BLaER1 (cell line): ENCODE data around the gene UBASH3B.

Experiments used
- H3K27ac ChIP-seq: shearing (Covaris generic); formaldehyde crosslinking; 2 replicates; pipeline ENCODE4 v1.8.1; 2022
- H3K27me3 ChIP-seq: shearing (Covaris generic); formaldehyde crosslinking; 2 replicates; pipeline ENCODE4 v1.8.1; 2022
- H3K36me3 ChIP-seq: shearing (Covaris generic); formaldehyde crosslinking; 2 replicates; pipeline ENCODE4 v1.8.1; 2022
- H3K4me1 ChIP-seq: shearing (Covaris generic); formaldehyde crosslinking; 2 replicates; pipeline ENCODE4 v1.8.1; 2022
- H3K4me2 ChIP-seq: shearing (Covaris generic); formaldehyde crosslinking; 2 replicates; pipeline ENCODE4 v1.8.1; 2022
- H3K4me3 ChIP-seq: shearing (Covaris generic); formaldehyde crosslinking; 2 replicates; pipeline ENCODE4 v1.8.1; 2022
- H3K9ac ChIP-seq: shearing (Covaris generic); formaldehyde crosslinking; 2 replicates; pipeline ENCODE4 v1.8.1; 2022
- H3K9me3 ChIP-seq: shearing (Covaris generic); formaldehyde crosslinking; 2 replicates; pipeline ENCODE4 v1.8.1; 2022
- H4K20me1 ChIP-seq: shearing (Covaris generic); formaldehyde crosslinking; 2 replicates; pipeline ENCODE4 v1.8.1; 2022
- Cebpa-rat ChIP-seq: shearing (Covaris generic); IDR thresholded peaks from 2 replicates; pipeline ENCODE4 v1.8.1; 2022

Gene UBASH3B

GRCh38 chr11:122646549-122647340, 8.8 kb upstream of the UBASH3B start:
- H4K20me1 ChIP-seq: no peaks in the 10 kb centered on the region
- H3K4me3 ChIP-seq: no peak overlapping the region
- no peak for TF ChIP-seq Cebpa-rat
- H3K9me3 ChIP-seq: no peaks in the 10 kb centered on the region
- no peaks in the 10 kb centered on the region for H3K36me3 ChIP-seq
- H3K9ac ChIP-seq: no peak overlapping the region
- peaks cover 24% of the 10 kb centered on the region for H3K4me1 ChIP-seq
- 0 out of 2 replicates have a peak overlapping the region, but pooled peaks have one; percentile 21 for H3K27ac ChIP-seq
- peak overlapping the region; percentile 69 for H3K4me2 ChIP-seq
- H3K27me3 ChIP-seq: no peaks in the 10 kb centered on the region

GRCh38 chr11:122647736-122648275, 7.7 kb upstream of the UBASH3B start:
- H3K9ac ChIP-seq: no peak overlapping the region
- H3K4me3 ChIP-seq: no peak overlapping the region
- no peaks in the 10 kb centered on the region for H3K27me3 ChIP-seq
- H3K27ac ChIP-seq: peak overlapping the region; percentile 21; the same call in 1 of the 2 replicates
- no peaks in the 10 kb centered on the region for H4K20me1 ChIP-seq
- no peak for TF ChIP-seq Cebpa-rat
- H3K4me2 ChIP-seq: peak overlapping the region; percentile 69
- H3K36me3 ChIP-seq: no peaks in the 10 kb centered on the region
- peaks cover 17% of the 10 kb centered on the region for H3K4me1 ChIP-seq
- no peaks in the 10 kb centered on the region for H3K9me3 ChIP-seq

GRCh38 chr11:122649116-122649515, 6.4 kb upstream of the UBASH3B start:
- H3K4me1 ChIP-seq: peaks cover 21% of the 10 kb centered on the region
- TF ChIP-seq Cebpa-rat: no peak
- no peaks in the 10 kb centered on the region for H3K36me3 ChIP-seq
- no peaks in the 10 kb centered on the region for H3K9me3 ChIP-seq
- peaks cover 3% of the 10 kb centered on the region; the same call in 1 of the 2 replicates for H4K20me1 ChIP-seq
- no peak overlapping the region for H3K27ac ChIP-seq
- no peak overlapping the region for H3K4me3 ChIP-seq
- H3K9ac ChIP-seq: no peak overlapping the region
- H3K27me3 ChIP-seq: no peaks in the 10 kb centered on the region
- H3K4me2 ChIP-seq: no peak overlapping the region

- no peak for TF ChIP-seq Cebpa-rat
- Histone ChIP-seq H3K9me3 (no peaks in the 10 kb centered on the region), H3K9ac (no peak overlapping the region), H3K27ac (no peak overlapping the region), H3K27me3 (no peaks in the 10 kb centered on the region), H3K36me3 (no peaks in the 10 kb centered on the region), H3K4me1 (peaks cover 33% of the 10 kb centered on the region), H4K20me1 (peaks cover 17% of the 10 kb centered on the region; the same call in 1 of the 2 replicates), H3K4me2 (no peak overlapping the region), H3K4me3 (no peak overlapping the region)
These were observed 4.9 kb upstream of the UBASH3B start for GRCh38 chr11:122650619-122651018.

GRCh38 chr11:122652495-122652894, 3.0 kb upstream of the UBASH3B start:
- Histone ChIP-seq H3K4me1 (peaks cover 25% of the 10 kb centered on the region), H3K9ac (no peak overlapping the region), H3K4me3 (no peak overlapping the region), H3K27ac (no peak overlapping the region), H3K4me2 (no peak overlapping the region), H3K27me3 (no peaks in the 10 kb centered on the region), H3K9me3 (no peaks in the 10 kb centered on the region), H3K36me3 (peaks cover 8% of the 10 kb centered on the region), H4K20me1 (peaks cover 30% of the 10 kb centered on the region; the same call in 1 of the 2 replicates)
- TF ChIP-seq Cebpa-rat: no peak

- peaks cover 24% of the 10 kb centered on the region for H3K4me1 ChIP-seq
- no peak overlapping the region for H3K27ac ChIP-seq
- peak overlapping the region; percentile 98 for H3K4me2 ChIP-seq
These were observed 1.5 kb upstream of the UBASH3B start for GRCh38 chr11:122653916-122654585.

GRCh38 chr11:122656073-122656630, 630 bp downstream of the UBASH3B start:
- peaks cover 44% of the 10 kb centered on the region for H3K36me3 ChIP-seq
- H3K4me1 ChIP-seq: peaks cover 45% of the 10 kb centered on the region
- H3K27ac ChIP-seq: peak overlapping the region; percentile 96
- no peaks in the 10 kb centered on the region for H3K27me3 ChIP-seq
- peaks cover 52% of the 10 kb centered on the region for H4K20me1 ChIP-seq
- peaks cover 6% of the 10 kb centered on the region; the same call in 1 of the 2 replicates for H3K9me3 ChIP-seq
- H3K4me3 ChIP-seq: peak overlapping the region; percentile 99
- peak overlapping the region; percentile 96 for H3K9ac ChIP-seq
- H3K4me2 ChIP-seq: peak overlapping the region; percentile 98
- no peak for TF ChIP-seq Cebpa-rat

More at GRCh38 chr11:122653916-122654585, 1.5 kb upstream of the UBASH3B start:
- peaks cover 31% of the 10 kb centered on the region for H4K20me1 ChIP-seq
- H3K36me3 ChIP-seq: peaks cover 23% of the 10 kb centered on the region
- TF ChIP-seq Cebpa-rat: no peak
- peak overlapping the region; percentile 99; the same call in 1 of the 2 replicates for H3K4me3 ChIP-seq
- H3K27me3 ChIP-seq: no peaks in the 10 kb centered on the region
- H3K9ac ChIP-seq: no peak overlapping the region
- H3K9me3 ChIP-seq: peaks cover 6% of the 10 kb centered on the region; the same call in 1 of the 2 replicates

- peaks cover 57% of the 10 kb centered on the region for H4K20me1 ChIP-seq
- H3K36me3 ChIP-seq: peaks cover 49% of the 10 kb centered on the region
- H3K9ac ChIP-seq: peak overlapping the region; percentile 96
- peak overlapping the region; percentile 98 for H3K4me2 ChIP-seq
- H3K27ac ChIP-seq: peak overlapping the region; percentile 96
- H3K27me3 ChIP-seq: no peaks in the 10 kb centered on the region
- peak overlapping the region; percentile 99 for H3K4me3 ChIP-seq
- peaks cover 6% of the 10 kb centered on the region; the same call in 1 of the 2 replicates for H3K9me3 ChIP-seq
- no peak for TF ChIP-seq Cebpa-rat
- peaks cover 50% of the 10 kb centered on the region for H3K4me1 ChIP-seq
These were observed 1.1 kb downstream of the UBASH3B start for GRCh38 chr11:122656631-122657101.
